Measurements from ENCODE around the gene LPP. TPM values are rescaled to one million over a fixed set of nuclear protein-coding genes. Genes with fewer than 3 reads are reported as not detected.
A peak's percentile ranks its signal among the peaks of the same experiment; 100 is the strongest.

LPP gene
- total RNA-seq, 1 donor from 2014 or later: 26.3 TPM

DNA sequence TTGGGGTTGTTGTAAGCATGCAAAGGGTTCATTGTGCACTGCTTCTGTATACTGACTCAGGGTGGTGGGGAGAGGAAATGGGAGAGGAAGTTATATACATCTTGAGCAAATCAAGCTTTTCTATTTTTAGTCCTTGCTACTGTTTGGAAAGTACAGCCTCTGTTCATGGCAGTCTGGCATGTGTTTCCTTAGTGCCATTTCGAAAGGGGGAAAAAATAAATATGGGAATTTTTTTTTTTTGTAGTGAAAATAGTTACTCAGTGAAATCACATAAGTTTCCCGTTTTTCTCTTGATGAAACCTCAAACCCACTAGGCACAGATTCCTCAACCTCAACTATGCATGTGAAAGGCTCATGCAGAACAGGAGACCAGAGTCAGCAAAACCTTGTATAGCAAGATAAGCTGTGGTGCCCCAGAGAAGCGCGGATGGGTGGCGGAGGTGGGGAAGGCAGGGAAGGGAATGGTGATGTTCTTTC is 353.3 kb downstream of the LPP start:
- peak; percentile 72 for DNase-seq (ENCODE audit: low read depth)

DNA sequence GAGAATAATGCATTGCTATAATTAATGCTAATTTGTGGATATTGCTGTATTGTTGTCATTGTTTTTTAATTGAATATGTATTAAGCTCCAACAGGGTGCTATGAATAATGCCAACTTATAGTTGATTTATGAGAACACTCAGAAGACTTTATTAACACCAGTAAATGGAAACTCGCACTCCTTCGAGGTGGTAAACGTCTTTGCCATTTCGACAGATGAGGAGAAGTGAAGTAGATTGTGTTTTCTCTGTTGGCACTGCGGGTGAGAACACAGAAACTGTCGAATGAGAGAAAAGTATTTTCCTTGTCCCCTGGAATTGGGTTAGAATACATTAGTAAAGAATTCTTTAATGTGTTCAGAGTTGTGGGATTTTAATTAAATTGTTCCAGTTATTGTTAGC is 354.5 kb downstream of the LPP start:
- DNase-seq (ENCODE audit: low read depth): no peak

DNA sequence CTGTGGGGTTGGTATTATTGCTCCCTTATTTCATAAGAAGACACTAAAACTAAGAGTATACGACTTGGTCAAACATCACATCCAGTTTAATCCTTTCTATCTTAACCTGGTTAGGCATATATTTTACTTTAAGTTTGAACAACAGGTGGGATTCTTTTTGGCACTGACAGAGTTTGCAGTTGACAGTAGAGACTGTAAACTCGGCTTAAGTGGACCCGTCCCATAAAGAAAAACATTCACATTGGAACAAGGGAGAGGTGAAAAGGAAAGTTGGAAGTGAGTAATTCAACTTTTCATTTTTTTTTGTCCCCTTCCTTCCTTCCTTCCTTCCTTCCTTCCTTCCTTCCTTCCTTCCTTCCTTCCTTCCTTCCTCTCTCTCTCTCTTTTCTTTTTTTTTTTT is 355.4 kb downstream of the LPP start:
- DNase-seq (ENCODE audit: low read depth): no peak

GRCh38 chr3:188510366-188510765 is 356.4 kb downstream of the LPP start:
- DNase-seq (ENCODE audit: low read depth): peak; percentile 20

GRCh38 chr3:188513662-188514328 is 359.8 kb downstream of the LPP start:
- DNase-seq (ENCODE audit: low read depth): no peak

GRCh38 chr3:188516515-188516914 is 362.6 kb downstream of the LPP start:
- DNase-seq (ENCODE audit: low read depth): no peak

DNA sequence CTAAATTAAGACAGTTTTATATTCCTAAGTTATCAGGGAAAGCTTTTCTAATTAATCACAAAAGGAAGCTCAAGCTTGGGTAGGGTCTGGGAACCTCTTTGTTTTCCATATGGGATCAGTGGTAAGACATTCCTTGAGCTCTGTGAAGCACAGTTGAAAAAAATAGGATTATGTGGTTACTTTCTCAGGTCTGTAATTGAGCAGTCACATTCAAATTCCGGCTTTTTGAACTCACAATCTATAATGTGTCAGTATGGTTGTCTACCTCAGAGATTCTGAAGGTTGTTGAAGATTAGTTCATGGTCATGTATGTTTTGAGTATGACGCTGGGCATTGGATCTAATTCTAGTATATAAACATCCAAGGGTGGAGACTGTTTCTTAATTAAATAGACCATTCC is 364.5 kb downstream of the LPP start:
- no peak for DNase-seq (ENCODE audit: low read depth)

GRCh38 chr3:188518835-188519452 is 365.0 kb downstream of the LPP start:
- DNase-seq (ENCODE audit: low read depth): no peak

DNA sequence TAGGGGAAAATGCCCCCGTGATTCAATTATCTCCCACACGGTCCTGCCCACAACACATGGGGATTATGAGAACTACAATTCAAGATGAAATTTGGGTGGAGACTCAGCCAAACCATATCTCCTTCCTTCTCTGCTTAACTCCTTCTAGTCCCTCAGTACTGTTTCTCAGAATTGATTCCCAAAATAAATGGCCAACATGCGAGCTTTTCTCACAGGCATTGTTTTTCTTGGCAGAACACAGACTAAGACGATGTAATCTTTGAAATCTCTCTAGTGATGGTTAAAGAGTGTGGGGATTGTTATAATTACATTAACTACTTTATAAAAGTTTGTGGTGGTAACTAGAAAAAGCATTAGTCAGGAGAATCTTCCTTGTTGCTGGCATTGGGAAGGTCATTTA is 366.5 kb downstream of the LPP start:
- DNase-seq (ENCODE audit: low read depth): no peak

DNA sequence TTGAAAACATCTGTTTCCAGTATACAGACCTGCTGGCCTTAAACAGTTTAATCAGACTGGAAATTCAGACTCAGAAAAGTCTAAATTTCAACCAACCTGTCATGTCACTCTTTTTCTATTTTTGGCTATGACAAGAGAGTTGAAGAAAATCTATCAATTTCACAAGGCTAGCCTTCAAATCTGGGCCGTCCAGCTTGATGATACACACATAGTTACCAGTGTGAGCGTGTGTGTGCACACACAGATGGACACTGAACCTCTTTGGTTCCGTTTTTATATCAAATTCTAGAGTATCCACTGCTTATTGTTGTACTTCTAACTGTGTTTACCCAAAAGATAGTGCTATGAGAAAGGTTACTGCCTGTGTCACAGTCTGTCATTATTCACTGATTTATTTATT is 368.2 kb downstream of the LPP start:
- no peak for DNase-seq (ENCODE audit: low read depth)

DNA sequence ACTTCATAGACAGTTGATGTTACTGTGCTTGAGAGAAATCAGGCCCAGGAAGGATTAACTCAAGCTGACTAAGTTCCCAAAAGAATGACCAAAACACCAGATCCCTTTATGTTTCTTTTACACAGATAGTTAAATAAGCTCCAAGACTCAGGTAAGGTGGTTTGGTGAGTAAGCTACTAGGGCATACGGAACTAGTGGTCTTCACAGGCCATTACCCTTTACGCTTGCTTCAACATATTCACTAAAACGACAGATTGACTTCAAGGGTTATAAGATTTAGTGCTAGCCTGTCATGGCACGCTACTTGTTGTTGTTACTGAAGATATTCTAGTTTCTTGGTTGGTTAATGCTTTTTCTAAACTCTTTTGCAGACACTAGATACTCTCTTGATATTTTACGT is 369.3 kb downstream of the LPP start:
- no peak for DNase-seq (ENCODE audit: low read depth)

DNA sequence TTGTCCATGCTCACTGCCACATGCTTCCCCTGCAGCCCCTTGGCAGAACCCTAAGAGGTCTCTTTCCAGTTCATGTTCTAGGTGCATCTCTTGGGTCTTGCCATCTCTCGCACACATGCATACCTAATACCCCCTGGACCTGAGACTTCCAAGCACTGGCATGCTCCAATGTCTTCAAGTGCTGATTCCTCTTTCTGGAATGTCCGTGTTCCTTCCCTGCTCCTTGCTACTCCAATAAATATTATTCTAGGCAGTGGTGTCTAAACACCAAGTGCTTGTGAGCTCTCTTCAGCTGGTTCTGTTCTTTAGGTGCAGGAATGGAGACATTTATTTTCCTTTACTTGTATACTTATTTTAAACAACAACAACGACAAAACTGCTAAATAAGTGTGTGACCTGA is 370.1 kb downstream of the LPP start:
- DNase-seq (ENCODE audit: low read depth): no peak

GRCh38 chr3:188526057-188526456 is 372.1 kb downstream of the LPP start:
- DNase-seq (ENCODE audit: low read depth): no peak

DNA sequence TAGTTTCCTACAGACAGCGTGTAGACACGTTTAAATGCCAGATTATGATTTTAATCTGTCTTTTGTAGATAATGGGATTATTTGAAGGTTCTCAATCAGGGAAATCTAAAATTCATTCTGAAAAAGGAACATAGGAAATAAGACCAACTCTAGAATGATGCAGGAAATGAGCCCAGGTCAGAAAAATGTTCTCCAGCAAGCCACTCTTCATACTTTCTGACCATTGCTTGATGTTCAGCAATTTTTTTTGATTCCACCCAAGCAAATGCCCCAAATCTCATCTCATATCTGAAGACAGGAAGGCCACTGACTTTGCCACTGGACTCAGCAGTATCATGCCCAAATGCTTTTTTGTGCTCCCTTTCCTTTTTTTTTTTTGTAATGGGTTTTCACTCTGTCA is 373.4 kb downstream of the LPP start:
- DNase-seq (ENCODE audit: low read depth): no peak

- no peak for DNase-seq (ENCODE audit: low read depth)
Observed at GRCh38 chr3:188528396-188528795, 374.4 kb downstream of the LPP start.

DNA sequence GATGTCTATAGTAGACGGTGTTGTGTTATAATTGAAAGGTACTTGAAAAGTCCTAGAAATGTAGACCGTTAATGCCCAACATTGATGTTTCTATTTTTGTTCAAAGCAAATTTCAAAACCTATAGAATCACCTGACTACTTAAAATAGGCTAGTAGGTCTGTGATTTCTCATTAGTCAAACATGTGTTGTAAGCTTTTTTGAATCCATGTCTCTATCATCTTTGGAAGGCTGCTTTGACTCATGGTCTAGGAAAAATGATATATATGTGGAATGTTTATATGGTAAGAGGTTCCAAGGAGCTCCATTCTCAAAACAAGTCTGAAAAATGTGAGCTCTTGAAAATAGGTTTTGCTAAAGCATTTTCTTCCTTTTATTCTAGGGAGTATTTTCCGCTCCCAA is 375.3 kb downstream of the LPP start:
- no peak for DNase-seq (ENCODE audit: low read depth)

DNA sequence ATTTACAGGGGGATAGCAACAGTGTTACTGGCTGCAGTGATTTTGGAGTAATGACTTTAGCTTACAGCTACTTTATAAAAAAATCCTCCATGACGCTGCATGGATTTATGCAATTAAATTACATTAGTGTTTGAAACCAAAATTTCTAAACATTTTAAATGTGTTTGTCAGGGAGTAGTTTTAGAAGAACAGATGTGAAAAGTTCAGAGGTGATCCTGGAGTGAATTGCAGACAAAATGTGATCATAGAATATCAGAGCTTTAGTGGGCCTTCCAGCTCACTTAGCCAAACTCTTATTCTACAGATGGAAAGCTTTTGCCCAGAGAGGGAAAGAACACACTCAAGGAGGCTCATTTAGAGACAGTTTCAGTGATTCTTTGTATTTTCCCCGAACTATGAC is 376.3 kb downstream of the LPP start:
- DNase-seq (ENCODE audit: low read depth): no peak

DNA sequence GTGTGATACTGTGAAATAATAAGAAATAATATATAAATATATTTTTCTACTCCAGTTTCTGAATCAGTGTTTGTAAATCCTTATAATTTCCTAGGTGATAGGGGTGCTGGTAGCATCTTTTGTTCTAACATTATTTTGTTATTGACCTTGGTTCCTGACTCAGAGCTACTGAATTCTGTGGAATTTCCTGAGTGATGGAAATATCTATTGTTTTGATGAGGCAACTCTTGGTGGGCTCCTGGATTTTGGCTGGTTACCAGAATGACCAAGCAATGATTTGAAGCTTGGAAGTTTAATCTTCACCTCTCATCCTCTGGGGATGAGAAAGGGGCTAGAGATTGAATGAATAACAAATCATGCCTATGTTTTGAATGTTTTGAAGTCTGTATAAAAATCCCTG is 377.3 kb downstream of the LPP start:
- DNase-seq (ENCODE audit: low read depth): no peak

GRCh38 chr3:188533172-188533571 is 379.2 kb downstream of the LPP start:
- no peak for DNase-seq (ENCODE audit: low read depth)

- no peak for DNase-seq (ENCODE audit: low read depth)
Observed at GRCh38 chr3:188533612-188534357, 379.8 kb downstream of the LPP start.

DNA sequence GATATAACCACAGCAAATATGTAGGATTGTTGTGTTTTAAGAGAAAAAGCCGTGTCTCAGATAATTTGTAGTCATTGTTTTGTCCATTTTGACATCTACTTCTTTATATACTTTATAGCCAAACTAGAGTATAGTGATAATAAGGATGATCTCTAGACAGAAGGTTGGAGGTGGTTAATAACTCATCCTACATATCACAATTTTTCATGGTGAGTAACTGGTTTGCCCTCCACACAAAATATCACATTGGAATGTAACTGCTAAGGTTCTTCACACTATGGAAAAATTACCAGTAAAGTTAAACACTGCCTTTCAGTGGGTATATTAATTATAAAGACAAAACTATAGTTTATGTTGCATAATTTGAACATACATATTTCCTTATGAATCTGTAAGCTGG is 380.7 kb downstream of the LPP start:
- no peak for DNase-seq (ENCODE audit: low read depth)

- DNase-seq (ENCODE audit: low read depth): no peak
Observed at GRCh38 chr3:188537606-188538005, 383.6 kb downstream of the LPP start.

- DNase-seq (ENCODE audit: low read depth): no peak
Observed at GRCh38 chr3:188539037-188539436, 385.1 kb downstream of the LPP start.

Measured in myocyte (in vitro differentiated cells).